HepG2 (cell line): Measurements from ENCODE around the gene MEF2D. TPM values are rescaled to one million over a fixed set of nuclear protein-coding genes. Genes with fewer than 3 reads are reported as not detected.
A peak's percentile ranks its signal among the peaks of the same experiment; 100 is the strongest.

Experiments used
- CC2D1A ChIP-seq: sonication (generic); formaldehyde crosslinking; IDR thresholded peaks from 2 replicates; pipeline ENCODE4 v1.8.1; 2023; ENCODE audit warnings: mild to moderate bottlenecking, missing genetic modification reagents
- DR1 ChIP-seq: sonication (generic); formaldehyde crosslinking; IDR thresholded peaks from 2 replicates; pipeline ENCODE4 v1.8.0; 2021; ENCODE audit warnings: mild to moderate bottlenecking, missing genetic modification reagents, inconsistent platforms
- FOXP4 ChIP-seq: sonication (generic); formaldehyde crosslinking; IDR thresholded peaks from 2 replicates; pipeline ENCODE4 v1.4.0; 2020; ENCODE audit warnings: missing genetic modification reagents
- GMEB2 ChIP-seq: IDR thresholded peaks from 2 replicates; pipeline ENCODE4 v1.6.1; 2016; ENCODE audit warnings: missing biosample characterization, missing genetic modification reagents, low read depth
- HNRNPL ChIP-seq: fragments of 200-400 bp; formaldehyde crosslinking; IDR thresholded peaks from 2 replicates; pipeline ENCODE4 v1.6.1; 2017; ENCODE audit warnings: mild to moderate bottlenecking, low read depth, low read length
- HOXA3 ChIP-seq: sonication (generic); formaldehyde crosslinking; IDR thresholded peaks from 2 replicates; pipeline ENCODE4 v1.5.0; 2020; ENCODE audit warnings: missing genetic modification reagents
- MED8 ChIP-seq: sonication (generic); formaldehyde crosslinking; IDR thresholded peaks from 2 replicates; pipeline ENCODE4 v1.8.1; 2023; ENCODE audit warnings: mild to moderate bottlenecking, missing genetic modification reagents; ENCODE audit not compliant: insufficient replicate concordance
- REXO4 ChIP-seq: sonication (generic); formaldehyde crosslinking; IDR thresholded peaks from 2 replicates; pipeline ENCODE4 v1.8.0; 2022; ENCODE audit warnings: missing genetic modification reagents, mild to moderate bottlenecking, borderline replicate concordance
- SMC3 ChIP-seq: IDR thresholded peaks from 2 replicates; pipeline ENCODE4 v1.6.1; 2011; ENCODE audit warnings: low read length, improper control_type of control experiment
- SYNCRIP ChIP-seq: fragments of 200-400 bp; formaldehyde crosslinking; IDR thresholded peaks from 2 replicates; pipeline ENCODE4 v1.6.1; 2018; ENCODE audit warnings: mild to moderate bottlenecking, low read depth, low read length; ENCODE audit not compliant: insufficient read depth
- TERF1 ChIP-seq: sonication (generic); formaldehyde crosslinking; IDR thresholded peaks from 2 replicates; pipeline ENCODE4 v1.8.0; 2022; ENCODE audit warnings: mild to moderate bottlenecking, missing genetic modification reagents, moderate library complexity
- ZNF292 ChIP-seq: sonication (generic); formaldehyde crosslinking; IDR thresholded peaks from 2 replicates; pipeline ENCODE4 v1.8.1; 2022; ENCODE audit warnings: mild to moderate bottlenecking, low read depth, missing genetic modification reagents, borderline replicate concordance
- ZNF605 ChIP-seq: sonication (generic); formaldehyde crosslinking; IDR thresholded peaks from 2 replicates; pipeline ENCODE4 v1.8.0; 2022; ENCODE audit warnings: mild to moderate bottlenecking, missing genetic modification reagents
- ZNF720 ChIP-seq: sonication (generic); formaldehyde crosslinking; IDR thresholded peaks from 2 replicates; pipeline ENCODE4 v1.4.0; 2020; ENCODE audit warnings: missing genetic modification reagents
- ZNF747 ChIP-seq: sonication (generic); formaldehyde crosslinking; IDR thresholded peaks from 2 replicates; pipeline ENCODE4 v1.8.1; 2023; ENCODE audit warnings: missing genetic modification reagents, mild to moderate bottlenecking, borderline replicate concordance
- ZNF749 ChIP-seq: sonication (generic); formaldehyde crosslinking; IDR thresholded peaks from 2 replicates; pipeline ENCODE4 v1.8.0; 2022; ENCODE audit warnings: mild to moderate bottlenecking, missing genetic modification reagents, moderate library complexity, borderline replicate concordance
- polyA plus RNA-seq, 8 experiments: library from polyadenylated mRNA; depleted of rRNA in 3 of 8; stranded (reverse) in 7 of 8; unstranded in 1 of 8; fragments of >200 nt; fragmentation: Illumina TruSeq in 4 of 8; extraction: Trizol in 4 of 8; gene quantifications; 2 replicates each; pipeline versions ENCODE4 v1.2.1 to v1.2.3, GENCODE V29; 2011 to 2016; ENCODE audit warnings: low read depth in 4 of 8, missing spikeins in 1 of 8, mixed read lengths in 1 of 8; ENCODE audit not compliant: insufficient read depth in 1 of 8
- total RNA-seq, 5 experiments: library from RNA; depleted of rRNA; stranded (reverse); fragments of >200 nt; fragmentation: Illumina TruSeq; extraction: Trizol; gene quantifications; 2 replicates each; pipeline ENCODE4 v1.2.3, GENCODE V29; 2016; ENCODE audit warnings: low read depth in 1 of 5
- TF ChIP-seq, protein P1 (sequence below): sonication (generic); formaldehyde crosslinking; IDR thresholded peaks from 2 replicates; pipeline ENCODE4 v1.5.1; 2020; ENCODE audit warnings: mild to moderate bottlenecking, missing genetic modification reagents, borderline replicate concordance

MEF2D gene
- total and polyA plus RNA-seq, 2 of the 13 experiments (the other 11 are each of a cell fraction or from before 2014, with no cell fraction given): 1.6 to 3.9 TPM

GRCh38 chr1:156456625-156457465 lies 43.7 kb downstream of the MEF2D start (continued):
- TF ChIP-seq, protein P1, sequence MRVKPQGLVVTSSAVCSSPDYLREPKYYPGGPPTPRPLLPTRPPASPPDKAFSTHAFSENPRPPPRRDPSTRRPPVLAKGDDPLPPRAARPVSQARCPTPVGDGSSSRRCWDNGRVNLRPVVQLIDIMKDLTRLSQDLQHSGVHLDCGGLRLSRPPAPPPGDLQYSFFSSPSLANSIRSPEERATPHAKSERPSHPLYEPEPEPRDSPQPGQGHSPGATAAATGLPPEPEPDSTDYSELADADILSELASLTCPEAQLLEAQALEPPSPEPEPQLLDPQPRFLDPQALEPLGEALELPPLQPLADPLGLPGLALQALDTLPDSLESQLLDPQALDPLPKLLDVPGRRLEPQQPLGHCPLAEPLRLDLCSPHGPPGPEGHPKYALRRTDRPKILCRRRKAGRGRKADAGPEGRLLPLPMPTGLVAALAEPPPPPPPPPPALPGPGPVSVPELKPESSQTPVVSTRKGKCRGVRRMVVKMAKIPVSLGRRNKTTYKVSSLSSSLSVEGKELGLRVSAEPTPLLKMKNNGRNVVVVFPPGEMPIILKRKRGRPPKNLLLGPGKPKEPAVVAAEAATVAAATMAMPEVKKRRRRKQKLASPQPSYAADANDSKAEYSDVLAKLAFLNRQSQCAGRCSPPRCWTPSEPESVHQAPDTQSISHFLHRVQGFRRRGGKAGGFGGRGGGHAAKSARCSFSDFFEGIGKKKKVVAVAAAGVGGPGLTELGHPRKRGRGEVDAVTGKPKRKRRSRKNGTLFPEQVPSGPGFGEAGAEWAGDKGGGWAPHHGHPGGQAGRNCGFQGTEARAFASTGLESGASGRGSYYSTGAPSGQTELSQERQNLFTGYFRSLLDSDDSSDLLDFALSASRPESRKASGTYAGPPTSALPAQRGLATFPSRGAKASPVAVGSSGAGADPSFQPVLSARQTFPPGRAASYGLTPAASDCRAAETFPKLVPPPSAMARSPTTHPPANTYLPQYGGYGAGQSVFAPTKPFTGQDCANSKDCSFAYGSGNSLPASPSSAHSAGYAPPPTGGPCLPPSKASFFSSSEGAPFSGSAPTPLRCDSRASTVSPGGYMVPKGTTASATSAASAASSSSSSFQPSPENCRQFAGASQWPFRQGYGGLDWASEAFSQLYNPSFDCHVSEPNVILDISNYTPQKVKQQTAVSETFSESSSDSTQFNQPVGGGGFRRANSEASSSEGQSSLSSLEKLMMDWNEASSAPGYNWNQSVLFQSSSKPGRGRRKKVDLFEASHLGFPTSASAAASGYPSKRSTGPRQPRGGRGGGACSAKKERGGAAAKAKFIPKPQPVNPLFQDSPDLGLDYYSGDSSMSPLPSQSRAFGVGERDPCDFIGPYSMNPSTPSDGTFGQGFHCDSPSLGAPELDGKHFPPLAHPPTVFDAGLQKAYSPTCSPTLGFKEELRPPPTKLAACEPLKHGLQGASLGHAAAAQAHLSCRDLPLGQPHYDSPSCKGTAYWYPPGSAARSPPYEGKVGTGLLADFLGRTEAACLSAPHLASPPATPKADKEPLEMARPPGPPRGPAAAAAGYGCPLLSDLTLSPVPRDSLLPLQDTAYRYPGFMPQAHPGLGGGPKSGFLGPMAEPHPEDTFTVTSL (CRISPR knock-in tag): no peak; the same call in 1 of the 2 replicates
- no peak for TF ChIP-seq SMC3
- no peak for TF ChIP-seq TERF1
- TF ChIP-seq DR1 (CRISPR knock-in tag): peak; percentile 30; the same call in 1 of the 2 replicates
- TF ChIP-seq ZNF292: no peak
- TF ChIP-seq ZNF747 (CRISPR knock-in tag): peak; percentile 83; the same call in 1 of the 2 replicates
- TF ChIP-seq MED8 (CRISPR knock-in tag): no peak
- no peak for TF ChIP-seq CC2D1A (CRISPR knock-in tag)
- no peak; the same call in none of the 2 replicates for TF ChIP-seq HNRNPL
- peak; percentile 91 for TF ChIP-seq HOXA3 (CRISPR knock-in tag)
- TF ChIP-seq ZNF749 (CRISPR knock-in tag): peak; percentile 62; the same call in 1 of the 2 replicates
- no peak; the same call in 1 of the 2 replicates for TF ChIP-seq ZNF605
- TF ChIP-seq REXO4 (CRISPR knock-in tag): no peak
- peak; percentile 19; the same call in 1 of the 2 replicates for TF ChIP-seq GMEB2 (CRISPR knock-in tag)
- no peak for TF ChIP-seq ZNF720 (CRISPR knock-in tag)
- TF ChIP-seq SYNCRIP: no peak
- TF ChIP-seq FOXP4 (CRISPR knock-in tag): peak; percentile 70; the same call in 1 of the 2 replicates
